HG02884 (cell line): ENCODE data around the gene CD79A.

Source experiments
- ATAC-seq: cut with Tn5 transposase; IDR thresholded peaks from one replicate; pipeline ENCODE4 v1.9.1; 2021; ENCODE audit warnings: mild to moderate bottlenecking, moderate library complexity; ENCODE audit not compliant: unreplicated experiment

CD79A gene

DNA sequence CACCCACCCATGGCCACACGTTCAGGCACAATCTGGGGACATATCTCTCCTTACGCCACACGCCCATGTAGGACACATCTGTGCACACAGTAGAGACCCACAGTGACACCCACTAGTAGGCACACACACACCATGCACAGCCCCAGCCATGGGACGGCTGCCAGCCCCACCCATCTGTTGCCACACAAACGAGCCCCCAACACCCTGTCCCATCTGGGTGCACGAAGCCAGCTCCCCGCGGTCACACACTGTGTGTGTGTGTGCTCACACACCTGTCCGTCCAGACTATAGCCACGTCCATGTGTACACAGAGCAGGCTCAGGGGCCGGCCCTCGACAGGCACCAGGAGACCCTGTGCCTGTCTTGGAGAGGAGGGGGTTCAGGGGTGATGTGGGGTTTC, 40.6 kb downstream of the CD79A start:
- ATAC-seq = no peak

DNA sequence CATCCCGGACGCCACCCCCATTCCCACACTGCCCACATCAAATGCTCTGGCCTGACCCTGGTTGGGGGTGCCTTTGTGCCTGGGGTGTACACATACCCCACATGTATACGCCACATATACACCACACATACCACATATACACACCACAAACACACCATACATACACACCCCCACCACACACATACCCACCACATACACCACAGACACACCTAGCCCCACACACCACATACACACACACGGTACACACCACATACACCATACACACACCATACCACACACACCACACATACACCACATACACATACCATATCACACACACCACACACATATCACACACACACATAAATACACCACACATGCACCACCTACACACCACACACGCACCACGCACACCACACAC, 41.0 kb downstream of the CD79A start:
- ATAC-seq = no peak

DNA sequence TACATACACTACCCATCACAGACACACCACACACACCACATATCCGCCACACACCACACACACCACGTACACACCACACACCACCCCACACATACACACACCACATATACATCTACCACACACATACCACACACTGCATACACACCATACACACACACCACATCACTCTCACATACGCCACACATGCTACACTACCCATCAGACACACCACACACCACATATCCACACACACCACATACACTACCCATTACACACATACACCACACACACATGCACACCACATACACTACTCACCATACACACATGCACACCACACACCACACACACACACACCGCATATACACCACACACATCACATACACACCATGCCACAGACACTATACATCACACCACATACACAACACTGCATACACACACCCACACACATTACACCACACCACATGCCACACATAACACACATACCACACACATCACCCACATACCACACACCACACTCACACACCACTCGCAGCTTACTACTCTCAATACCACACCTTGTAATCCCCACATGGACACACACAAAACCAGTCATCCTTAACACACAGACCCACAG, 41.7 kb downstream of the CD79A start:
- no peak for ATAC-seq

DNA sequence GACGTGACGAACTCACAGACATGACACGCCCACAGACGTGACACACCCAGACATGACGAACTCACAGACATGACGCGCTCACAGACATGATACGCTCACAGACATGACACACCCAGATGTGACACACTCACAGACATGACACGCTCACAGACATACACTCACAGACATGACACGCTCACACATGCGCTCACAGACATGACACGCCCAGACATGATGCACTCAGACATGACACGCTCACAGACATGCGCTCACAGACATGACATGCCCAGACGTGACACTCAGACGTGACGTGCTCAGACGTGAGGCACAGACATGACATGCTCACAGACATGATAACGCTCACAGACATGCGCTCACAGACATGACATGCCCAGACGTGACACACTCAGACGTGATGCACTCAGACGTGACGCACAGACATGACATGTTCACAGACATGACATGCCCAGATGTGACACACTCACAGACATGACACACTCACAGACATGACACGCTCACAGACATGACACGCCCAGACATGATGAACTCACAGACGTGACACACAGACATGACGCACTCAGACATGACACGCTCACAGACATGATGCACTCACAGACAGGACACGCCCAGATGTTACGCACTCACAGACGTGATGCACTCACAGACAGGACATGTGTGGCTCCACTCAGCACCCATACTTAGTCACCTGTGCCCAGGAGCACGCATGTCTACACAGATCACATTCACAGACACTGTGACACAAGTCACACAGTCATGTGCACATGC, 43.1 kb downstream of the CD79A start:
- no peak for ATAC-seq

DNA sequence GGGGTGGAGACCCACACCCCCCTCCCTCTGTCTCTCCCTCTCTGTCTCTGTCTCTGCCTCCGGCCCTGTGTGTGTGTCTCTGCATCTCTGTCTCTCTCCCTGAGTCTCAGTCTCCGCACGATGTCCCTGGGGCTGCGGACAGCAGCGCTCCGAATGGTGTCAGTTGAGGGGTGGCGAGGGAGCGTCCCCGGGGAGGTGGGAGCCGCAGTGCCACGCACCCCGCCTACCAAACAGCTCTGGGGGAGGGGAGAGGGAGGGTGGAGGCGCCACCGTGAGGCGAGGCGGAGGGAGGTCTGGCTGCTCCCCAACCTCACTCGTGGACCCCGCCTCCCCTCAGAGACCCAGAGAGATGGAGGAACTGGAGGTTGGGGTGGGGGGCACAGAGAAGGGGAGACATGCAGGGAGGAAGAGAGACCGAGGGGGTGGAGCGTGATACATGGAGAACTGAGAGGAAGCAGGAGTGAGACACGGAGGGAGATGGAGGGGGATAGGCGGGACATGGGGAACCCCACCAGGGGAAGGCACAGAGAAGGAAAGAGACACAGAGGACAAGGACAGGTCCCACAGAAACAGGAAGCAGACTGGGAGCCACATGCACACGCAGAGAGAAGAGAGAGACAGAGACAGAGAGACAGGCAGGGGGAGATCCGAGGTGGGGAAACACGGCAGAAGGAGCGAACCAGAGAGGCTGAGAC, 44.0 kb downstream of the CD79A start:
- ATAC-seq = no peak

DNA sequence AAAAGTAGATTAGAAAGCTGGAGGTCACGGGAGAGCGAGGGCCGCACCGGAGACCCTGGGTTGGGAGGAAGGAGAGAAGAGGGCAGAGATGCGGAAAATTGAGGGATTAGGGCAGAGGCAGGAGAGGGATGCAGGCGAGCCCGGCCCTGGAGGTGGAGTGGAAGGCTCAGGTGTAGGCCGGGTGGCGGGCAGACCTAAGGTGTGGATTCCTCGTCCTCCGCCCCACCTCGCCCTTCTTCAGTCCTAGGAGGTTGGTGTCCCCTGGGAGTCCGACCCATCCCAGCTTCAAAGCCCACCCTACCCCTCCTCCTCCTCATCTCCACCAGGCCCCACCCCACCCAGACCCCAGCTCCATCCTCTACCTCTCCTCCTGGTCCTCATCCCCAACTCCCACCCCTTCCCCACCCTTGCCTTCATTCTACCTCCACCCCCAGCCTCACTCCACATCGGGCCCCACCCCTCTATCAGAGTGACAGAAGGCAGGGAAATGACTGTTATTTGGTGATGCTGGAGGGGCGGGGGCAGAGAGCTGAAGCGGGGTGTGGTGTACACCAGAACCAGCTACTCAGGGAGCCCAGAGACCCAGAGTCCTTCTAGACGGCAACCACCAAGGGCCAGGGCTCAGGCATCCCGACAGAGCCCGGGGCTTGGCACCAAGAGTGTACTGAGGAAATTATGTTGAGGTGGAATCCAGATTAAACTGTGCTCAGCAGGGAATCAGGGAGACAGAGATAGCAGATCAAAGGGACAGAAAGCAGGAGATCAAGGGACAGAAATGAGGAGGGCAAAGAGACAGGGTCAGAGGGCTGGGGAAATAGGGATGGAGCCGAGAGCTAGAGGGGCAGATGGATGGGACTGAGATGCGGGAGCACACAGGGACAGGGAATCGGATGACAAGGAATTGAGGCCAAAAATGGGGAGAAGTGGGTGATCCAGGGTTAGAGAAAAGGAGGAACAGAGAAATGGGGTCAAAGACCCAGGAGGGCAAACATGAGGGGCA, 44.8 kb downstream of the CD79A start:
- ATAC-seq = no peak

DNA sequence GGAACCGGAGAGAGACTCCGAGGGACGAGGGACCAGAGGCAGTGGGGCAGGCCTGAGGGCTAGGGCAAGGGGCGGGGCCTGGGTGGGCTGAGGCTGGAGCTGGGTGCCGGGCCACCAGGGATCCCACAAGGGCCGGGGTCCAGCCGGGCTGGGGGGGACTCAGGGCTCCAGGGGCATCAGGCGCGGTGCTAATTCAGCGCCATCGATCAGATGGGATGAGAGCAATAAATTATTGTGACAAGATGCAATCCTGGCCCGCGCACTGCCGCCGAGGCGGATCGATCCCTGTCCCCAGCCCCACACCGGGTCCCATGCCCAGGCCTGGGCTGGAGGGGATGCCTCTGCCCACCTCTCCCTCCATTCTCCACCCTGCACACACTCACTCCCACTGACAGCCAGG, 45.5 kb downstream of the CD79A start:
- no peak for ATAC-seq

DNA sequence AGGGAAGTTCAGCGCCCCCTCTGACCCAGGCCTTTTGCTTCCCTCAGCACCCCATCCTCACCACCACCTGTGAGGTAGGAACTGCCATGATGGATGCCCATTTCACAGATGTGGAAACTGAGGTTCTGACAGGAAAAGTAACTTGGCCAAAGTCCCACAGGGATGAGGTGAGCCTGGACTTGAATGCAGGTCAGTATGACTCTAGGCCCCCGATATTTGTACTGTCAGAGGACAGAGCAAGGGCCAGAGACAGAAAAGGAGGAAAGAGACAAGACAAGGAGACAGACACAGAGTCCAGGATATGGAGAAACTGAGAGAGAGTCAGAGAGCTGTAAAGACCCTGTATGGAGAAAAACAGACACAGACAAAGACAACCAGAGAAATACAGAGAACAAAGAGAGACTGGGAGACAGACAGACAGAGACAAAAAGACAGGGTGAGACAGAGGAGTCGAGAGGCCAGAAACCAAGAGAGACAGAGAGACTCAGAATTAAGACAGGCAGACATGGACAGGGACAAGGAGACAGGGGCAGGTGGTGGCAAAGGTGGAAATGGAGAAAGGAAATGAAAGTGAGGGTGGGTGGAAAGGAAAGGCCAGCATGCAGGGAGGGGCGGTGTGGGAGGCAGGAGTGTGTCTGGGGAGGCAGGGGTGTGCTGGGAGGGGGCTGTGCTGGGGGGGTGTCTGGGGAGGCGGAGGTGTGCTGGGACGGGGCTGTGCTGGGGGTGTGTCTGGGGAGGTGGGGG, 46.1 kb downstream of the CD79A start:
- ATAC-seq = no peak

DNA sequence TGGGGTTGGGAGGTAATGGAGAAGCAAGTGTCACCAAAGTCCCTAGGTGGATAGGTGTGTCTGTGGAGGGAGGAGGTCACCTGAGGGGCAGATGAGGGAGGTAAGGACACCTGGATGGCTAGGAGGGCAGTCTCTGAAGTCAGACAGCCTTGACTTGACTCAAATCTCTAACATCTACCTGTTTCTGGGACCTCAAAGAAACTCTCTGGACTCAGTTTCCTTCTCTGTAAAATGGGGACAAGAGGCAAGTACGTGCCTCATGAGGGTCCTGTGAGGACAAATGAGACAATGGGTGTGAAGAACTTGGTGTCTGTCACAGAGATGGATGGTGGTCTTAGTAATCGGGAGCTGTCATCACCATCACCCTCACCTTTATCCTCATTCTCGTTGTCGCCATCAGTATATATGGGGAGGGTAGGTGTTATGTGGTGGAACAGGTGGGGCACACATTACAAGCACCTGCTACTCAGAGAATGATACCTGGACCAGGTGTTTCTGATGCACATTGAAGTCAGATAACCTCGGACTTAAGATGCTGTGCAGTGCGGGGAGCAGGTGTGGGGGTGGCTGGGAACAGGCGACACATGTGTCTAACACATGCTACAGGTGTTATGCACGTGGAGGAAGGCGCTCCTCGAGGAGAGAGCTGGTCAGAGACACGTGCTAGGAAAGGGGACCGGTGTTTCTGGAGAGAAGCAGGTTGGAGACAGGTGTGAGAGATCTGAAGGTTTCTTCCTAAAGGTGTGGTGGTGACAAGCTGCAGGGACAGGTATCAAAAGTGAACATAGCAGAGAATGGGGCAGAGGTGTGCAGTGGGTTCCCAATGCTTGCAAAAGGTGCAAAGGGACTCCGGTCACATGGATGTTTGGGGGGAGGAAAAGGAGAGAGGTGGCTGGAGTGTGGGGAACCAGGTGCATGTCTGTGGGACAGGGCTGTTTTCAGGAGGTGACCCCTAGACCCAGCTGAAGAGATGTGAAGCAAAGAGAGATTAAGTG, 47.4 kb downstream of the CD79A start:
- ATAC-seq = no peak

DNA sequence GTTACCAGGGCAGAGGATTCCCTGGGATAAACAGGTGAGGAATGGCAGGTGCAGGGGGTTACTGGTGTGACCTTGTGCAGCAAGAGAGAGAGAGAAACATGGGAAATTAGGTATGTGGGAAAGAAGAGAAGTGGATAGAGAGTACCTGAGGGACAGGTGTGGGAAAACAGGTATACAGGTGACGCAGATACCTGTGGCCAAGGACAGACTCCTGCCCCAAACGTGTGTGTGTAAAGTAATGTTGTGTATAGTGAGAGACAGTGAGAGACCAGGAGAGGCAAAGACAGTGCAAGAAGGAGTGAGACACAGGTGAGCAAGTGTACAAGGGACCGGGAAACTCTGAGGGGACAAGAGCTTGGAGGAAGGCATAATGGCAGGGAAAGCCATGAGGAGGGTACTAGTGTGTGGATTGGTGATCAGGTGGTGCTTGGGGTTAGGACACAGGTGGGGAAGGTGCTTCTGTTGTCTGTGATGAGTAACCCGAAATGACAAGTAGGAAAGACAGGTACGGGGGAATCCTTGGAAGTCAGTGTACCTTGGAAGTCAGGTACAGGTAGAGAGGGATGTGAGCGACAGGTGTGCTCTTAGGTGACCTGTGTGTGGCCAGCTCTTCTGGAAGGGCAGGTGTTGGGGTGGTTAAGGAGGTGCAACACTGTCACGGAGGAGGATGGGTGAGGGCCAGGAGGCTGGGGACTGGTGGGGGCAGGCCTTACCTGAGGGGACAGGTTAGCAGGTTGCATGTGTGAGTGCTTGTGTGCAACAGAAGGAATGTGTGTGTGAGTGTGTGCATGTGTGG, 48.3 kb downstream of the CD79A start:
- ATAC-seq = no peak

DNA sequence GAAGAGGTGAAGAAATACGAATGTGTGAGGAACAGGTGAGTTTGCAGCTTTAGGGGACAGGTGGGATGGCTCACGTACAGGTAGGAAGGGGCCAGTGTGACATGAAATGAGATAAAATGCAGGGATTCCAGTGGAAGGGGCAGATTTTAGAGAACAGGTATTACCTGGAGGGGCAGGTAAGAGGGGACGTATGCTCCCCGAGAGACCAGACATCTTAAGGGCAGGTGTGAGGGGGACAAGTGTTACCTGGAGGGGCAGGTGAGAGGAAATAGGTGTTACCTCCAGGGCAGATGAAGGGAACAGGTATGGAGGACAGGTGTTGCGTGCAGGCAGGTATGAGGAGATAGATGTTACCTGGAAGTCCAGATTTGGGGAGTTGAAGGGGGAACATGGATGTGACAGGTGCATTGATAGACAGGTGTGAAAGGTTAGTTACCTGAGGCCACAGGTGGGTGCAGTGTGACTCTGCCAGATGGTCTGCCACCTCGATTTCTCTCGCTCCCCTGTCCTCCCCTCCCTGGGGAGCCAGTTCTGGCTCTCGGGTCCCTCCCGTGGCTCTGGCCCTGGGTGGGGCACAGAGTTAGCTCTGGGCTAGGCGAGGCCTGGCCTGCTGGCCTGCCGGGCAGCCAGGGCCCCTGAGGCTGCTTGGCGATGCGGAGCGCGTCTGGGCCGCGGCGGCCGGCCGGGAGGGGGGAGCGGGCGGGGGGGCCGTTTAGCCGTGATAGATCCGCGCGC, 49.1 kb downstream of the CD79A start:
- ATAC-seq = no peak

DNA sequence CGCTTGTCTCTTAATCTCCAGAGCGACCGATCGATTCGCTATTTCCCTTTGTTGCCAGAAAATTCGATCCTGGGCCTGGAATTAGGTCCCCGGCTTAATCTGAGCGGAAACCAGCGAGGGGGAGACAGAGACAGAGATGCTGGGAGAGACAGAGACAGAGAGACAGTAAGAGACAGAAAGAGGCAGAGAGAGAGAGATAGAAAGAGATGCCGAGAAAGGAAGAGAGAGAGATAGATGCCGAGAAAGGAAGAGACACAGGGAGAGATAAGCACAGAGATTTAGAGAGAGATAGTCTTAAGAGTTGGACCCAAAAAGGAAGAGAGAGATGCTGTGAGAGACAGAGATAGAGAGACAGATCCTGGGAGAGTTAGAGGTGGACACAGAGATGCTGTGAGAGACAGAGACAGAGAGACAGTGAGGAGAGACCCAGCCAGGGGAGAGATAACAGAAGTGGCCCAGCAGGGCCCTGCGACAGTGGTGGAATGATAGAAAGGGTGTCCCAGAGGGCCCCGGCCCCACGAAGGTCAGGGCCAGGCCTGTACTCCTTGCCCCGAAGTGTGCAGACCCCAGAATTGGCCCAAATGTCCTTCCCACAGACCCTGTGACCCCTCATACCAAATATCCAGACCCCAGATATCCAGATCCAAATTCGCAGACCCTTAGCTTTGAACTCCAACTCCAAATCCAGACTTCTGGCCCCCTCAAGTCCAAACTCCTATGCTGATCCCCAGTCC, 49.9 kb downstream of the CD79A start:
- ATAC-seq = no peak

DNA sequence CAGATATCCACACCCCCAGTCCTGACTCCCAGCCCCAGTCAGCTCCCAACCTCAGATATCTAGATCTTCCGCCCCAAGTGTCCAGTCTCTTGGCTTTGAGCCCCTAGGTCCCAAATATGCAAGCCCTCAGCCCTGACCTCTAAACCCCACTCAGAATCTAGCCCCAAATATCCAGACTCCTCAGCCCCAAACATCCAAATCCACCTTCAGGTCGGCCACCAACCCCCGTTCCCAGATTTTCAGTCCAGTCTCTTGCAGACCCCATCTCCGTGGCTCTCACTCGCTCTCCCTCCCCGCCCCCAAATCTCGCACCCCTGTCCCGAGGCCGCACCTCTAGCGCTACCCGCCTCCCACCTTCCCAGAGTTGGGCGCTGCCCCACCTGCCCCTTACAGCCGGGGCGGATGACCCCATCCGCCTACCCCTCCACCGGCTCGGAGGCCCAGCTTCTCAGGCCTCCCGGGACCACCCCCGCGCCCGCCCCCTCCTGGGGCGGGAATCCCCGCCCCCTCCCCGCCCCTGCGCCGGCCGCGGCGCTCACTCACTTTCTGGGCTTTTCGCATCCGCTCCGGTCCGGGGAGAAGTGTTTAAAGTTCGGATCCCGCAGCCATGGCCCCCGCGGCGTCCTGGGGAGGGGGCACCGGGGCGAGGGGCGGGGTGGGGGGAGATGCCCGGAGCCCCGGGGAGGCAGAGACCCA, 50.6 kb downstream of the CD79A start:
- ATAC-seq = no peak

DNA sequence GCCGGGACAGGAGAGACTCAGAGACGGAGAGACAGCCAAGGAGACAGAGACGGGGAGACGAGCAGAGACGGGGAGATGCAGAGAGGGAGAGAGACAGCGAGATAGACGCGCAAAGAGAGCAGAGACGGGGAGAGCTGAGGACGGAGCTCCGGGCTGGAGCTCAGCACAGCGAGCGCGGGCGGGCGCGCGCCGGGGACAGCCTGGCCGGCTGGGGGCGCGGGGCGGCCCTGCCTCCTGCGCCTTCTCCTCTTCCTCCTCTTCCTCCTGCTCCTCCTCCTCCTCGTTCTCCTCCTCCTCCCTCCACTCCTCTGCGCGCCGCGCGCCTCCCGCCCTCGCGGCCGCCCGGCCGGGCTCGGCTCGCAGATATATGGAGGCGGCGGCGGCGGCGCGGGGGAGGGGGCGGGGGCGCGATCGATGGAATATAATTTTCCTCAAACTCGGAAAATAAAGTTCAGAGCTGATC, 51.2 kb downstream of the CD79A start, which contains the start of gene ERFL:
Gene ERFL, minus strand, starts transcription at position 229 of the 463 bp plus-strand sequence. CDS start 15,530 bp downstream, outside the sequence.
- ATAC-seq = no peak

DNA sequence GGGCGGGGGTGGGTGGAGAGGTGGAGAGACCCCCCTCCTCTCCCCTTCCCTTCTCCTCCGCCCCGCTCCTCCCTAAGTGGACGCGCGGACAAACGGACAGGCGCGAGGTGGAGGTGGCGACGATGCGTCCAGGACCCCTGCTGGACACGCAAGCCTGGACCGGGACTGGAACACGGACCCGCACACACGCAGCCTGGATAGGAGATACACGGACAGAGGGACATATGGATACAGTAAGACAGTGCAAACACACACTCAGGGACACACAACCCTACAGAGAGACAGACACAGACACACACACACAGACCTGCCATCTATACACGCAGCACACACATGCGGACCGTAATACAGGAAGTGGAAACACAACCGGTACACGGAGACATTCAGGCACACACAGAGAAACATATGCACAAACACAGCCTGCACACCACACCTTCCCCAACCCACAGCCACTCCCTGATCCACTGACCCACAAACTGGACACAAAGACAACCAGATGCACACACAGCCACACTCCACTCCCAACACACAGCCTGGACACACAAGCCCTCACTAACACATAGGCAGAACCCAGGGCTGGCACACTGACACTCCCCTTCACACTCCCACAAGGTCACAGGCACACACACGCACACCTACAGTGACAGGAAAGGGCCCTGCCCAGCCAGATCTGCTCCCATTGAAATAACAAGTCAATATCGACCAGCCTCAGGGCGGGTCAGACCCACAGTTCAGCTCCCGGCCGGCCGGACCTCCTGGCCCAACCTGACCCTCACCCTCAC, 51.9 kb downstream of the CD79A start:
- no peak for ATAC-seq
